NT2/D1 (cell line): Measurements from ENCODE around the gene PSMD5.

Source experiments
- SUZ12 ChIP-seq: IDR thresholded peaks from 2 replicates; pipeline ENCODE4 v1.6.1; 2011; ENCODE audit not compliant: insufficient read length, insufficient read depth; ENCODE audit errors: extremely low read depth
- YY1 ChIP-seq: IDR thresholded peaks from 2 replicates; pipeline ENCODE4 v1.6.1; 2011; ENCODE audit not compliant: insufficient read length, insufficient read depth
- ZNF274 ChIP-seq: IDR thresholded peaks from 2 replicates; pipeline ENCODE4 v1.6.1; 2011; ENCODE audit warnings: mild to moderate bottlenecking, low read depth, low read length

DNA sequence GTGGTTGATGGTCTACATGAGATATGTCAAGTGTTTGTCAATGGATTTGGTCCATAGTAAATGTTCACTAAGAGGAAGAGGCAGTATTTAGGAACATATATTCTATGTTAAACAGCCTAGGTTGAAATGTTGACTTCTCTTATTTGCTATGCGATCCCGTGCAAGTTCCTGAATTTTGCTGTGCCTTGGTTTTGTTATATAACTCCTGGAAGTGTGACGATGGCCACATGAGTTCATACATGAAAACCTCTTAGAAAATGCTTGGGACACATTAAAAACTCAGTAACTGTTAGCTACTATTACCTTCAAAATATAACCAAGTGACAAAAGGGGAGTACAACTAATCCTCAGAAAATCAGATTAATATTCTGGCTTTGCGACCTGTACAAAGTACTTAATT is 27.6 kb downstream of the PSMD5 start:
- TF ChIP-seq YY1 (no peak), SUZ12 (no peak), ZNF274 (no peak)
